SK-N-SH treated with all-trans-retinoic acid at 6 μM for 48 hours (cell line): ENCODE data around the gene ACTR1A.

Experiments
- ARNTL ChIP-seq: fragments of 450-650 bp; formaldehyde crosslinking; IDR thresholded peaks from 2 replicates; pipeline ENCODE4 v1.5.0; 2020; ENCODE audit warnings: low read depth, mild to moderate bottlenecking, moderate library complexity, borderline replicate concordance
- CSDC2 ChIP-seq: fragments of 250-450 bp; sonication (Bioruptor Pico); IDR thresholded peaks from 2 replicates; pipeline ENCODE4 v1.5.0; 2020; ENCODE audit warnings: mild to moderate bottlenecking, moderate library complexity
- CSRNP3 ChIP-seq: fragments of 250-450 bp; sonication (Bioruptor Pico); IDR thresholded peaks from 2 replicates; pipeline ENCODE4 v1.5.1; 2021; ENCODE audit warnings: mild to moderate bottlenecking, moderate library complexity
- OSR1 ChIP-seq: fragments of 250-450 bp; sonication (Bioruptor Pico); IDR thresholded peaks from 2 replicates; pipeline ENCODE4 v1.8.0; 2022; ENCODE audit warnings: moderate library complexity, mild to moderate bottlenecking, inconsistent platforms
- PATZ1 ChIP-seq: fragments of 250-450 bp; sonication (Bioruptor Pico); IDR thresholded peaks from 2 replicates; pipeline ENCODE4 v1.8.0; 2020; ENCODE audit warnings: mild to moderate bottlenecking, moderate library complexity, borderline replicate concordance
- POU6F1 ChIP-seq: fragments of 250-450 bp; sonication (Bioruptor Pico); IDR thresholded peaks from 2 replicates; pipeline ENCODE4 v1.8.0; 2021; ENCODE audit warnings: low read depth, mild to moderate bottlenecking, moderate library complexity, borderline replicate concordance
- PPARA ChIP-seq: fragments of 250-450 bp; sonication (Bioruptor Pico); IDR thresholded peaks from 2 replicates; pipeline ENCODE4 v1.5.0; 2020; ENCODE audit warnings: mild to moderate bottlenecking, borderline replicate concordance
- RARB ChIP-seq: fragments of 250-450 bp; sonication (Bioruptor Pico); IDR thresholded peaks from 2 replicates; pipeline ENCODE4 v1.8.0; 2021; ENCODE audit warnings: mild to moderate bottlenecking, moderate library complexity
- SNAI2 ChIP-seq: fragments of 250-450 bp; sonication (Bioruptor Pico); IDR thresholded peaks from 2 replicates; pipeline ENCODE4 v1.5.0; 2020; ENCODE audit warnings: mild to moderate bottlenecking, moderate library complexity
- TCF4 ChIP-seq: fragments of 250-450 bp; sonication (Bioruptor Pico); IDR thresholded peaks from 2 replicates; pipeline ENCODE4 v1.8.0; 2021; ENCODE audit warnings: mild to moderate bottlenecking, moderate library complexity, borderline replicate concordance
- TSHZ2 ChIP-seq: fragments of 250-450 bp; sonication (Bioruptor Pico); IDR thresholded peaks from 2 replicates; pipeline ENCODE4 v1.5.0; 2020; ENCODE audit warnings: mild to moderate bottlenecking, moderate library complexity
- ZFP3 ChIP-seq: fragments of 250-450 bp; sonication (Bioruptor Pico); IDR thresholded peaks from 2 replicates; pipeline ENCODE4 v1.5.0; 2020; ENCODE audit warnings: mild to moderate bottlenecking, moderate library complexity
- ZNF8 ChIP-seq: fragments of 450-650 bp; formaldehyde crosslinking; IDR thresholded peaks from 2 replicates; pipeline ENCODE4 v1.5.0; 2020; ENCODE audit warnings: mild to moderate bottlenecking, moderate library complexity

- TF ChIP-seq CSDC2 (CRISPR knock-in tag) (no peak), RARB (CRISPR knock-in tag) (no peak), OSR1 (no peak), PPARA (CRISPR knock-in tag) (no peak), TCF4 (CRISPR knock-in tag) (no peak), ZFP3 (no peak), ARNTL (CRISPR knock-in tag) (no peak), TSHZ2 (CRISPR knock-in tag) (no peak), ZNF8 (no peak), CSRNP3 (CRISPR knock-in tag) (no peak), PATZ1 (no peak), POU6F1 (CRISPR knock-in tag) (no peak), SNAI2 (CRISPR knock-in tag) (no peak)
These were observed 68.9 kb downstream of the ACTR1A start for GRCh38 chr10:102433619-102434046.
